ENCODE data around the gene PLCH1.

- TF ChIP-seq EZH2 (IDR thresholded peaks at IDR 0.05; ENCODE audit: borderline replicate concordance) (no peak), EZH2phosphoT487 (IDR thresholded peaks at IDR 0.05; ENCODE audit: low read depth, severe bottlenecking, unreplicated experiment) (no peak)
- TF ChIP-seq, protein P1, sequence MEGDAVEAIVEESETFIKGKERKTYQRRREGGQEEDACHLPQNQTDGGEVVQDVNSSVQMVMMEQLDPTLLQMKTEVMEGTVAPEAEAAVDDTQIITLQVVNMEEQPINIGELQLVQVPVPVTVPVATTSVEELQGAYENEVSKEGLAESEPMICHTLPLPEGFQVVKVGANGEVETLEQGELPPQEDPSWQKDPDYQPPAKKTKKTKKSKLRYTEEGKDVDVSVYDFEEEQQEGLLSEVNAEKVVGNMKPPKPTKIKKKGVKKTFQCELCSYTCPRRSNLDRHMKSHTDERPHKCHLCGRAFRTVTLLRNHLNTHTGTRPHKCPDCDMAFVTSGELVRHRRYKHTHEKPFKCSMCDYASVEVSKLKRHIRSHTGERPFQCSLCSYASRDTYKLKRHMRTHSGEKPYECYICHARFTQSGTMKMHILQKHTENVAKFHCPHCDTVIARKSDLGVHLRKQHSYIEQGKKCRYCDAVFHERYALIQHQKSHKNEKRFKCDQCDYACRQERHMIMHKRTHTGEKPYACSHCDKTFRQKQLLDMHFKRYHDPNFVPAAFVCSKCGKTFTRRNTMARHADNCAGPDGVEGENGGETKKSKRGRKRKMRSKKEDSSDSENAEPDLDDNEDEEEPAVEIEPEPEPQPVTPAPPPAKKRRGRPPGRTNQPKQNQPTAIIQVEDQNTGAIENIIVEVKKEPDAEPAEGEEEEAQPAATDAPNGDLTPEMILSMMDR (IDR thresholded peaks at IDR 0.05; ENCODE audit: poor library complexity) = no peak
These were observed 367.8 kb downstream of the PLCH1 start for GRCh38 chr3:155377071-155377470.

Measured in hepatocyte (in vitro differentiated cells).